Measurements from ENCODE around the gene NMU. TPM values are rescaled to one million over a fixed set of nuclear protein-coding genes. Genes with fewer than 3 reads are reported as not detected.

Gene NMU
- total RNA-seq, 4 donors from 2014 or later, result not detected

DNA sequence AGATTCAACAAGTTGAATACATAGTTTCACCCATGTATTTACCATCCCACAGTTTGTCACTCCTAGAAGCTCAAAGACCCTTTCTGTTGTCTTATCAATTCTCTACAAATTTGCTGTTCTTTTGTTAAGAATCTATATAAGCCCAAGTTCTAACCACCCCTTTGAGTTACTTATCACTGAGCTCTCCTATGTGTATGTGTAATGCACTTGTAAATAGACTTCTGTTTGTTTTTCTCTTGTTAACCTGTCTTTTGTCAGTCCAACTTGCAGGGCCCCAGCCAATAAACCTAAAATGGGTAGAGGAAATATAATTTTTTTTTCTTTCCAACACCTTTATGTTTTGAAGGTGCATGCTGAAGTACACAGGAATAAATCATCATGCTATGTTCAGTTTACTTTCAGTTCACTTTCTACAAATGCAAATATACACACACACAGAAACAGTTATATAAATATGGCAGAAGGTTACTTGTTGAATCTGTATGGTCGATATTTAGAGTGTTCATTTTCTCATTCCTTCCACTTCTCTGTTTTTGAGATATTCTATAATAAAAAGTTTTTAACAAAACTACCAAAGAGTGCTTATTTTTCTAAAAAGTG, 67.1 kb downstream of the NMU start:
- Histone ChIP-seq H3K9me3 (no peaks in the 10 kb centered on the region), H3K4me3 (no peak overlapping the region), H3K27me3 (no peaks in the 10 kb centered on the region), H3K27ac (no peak overlapping the region), H3K36me3 (no peaks in the 10 kb centered on the region), H3K4me1 (no peaks in the 10 kb centered on the region)
- no peak for ATAC-seq
- in situ Hi-C loops (cut with MboI; ENCODE audit: low sequenced_read_pairs in 4 of 4), result loop anchor here in 1 of 4 donors (25.0 kb wide), 1 partner anchor 582 kb away; no protein-coding TSS in a partner anchor
- no peak for TF ChIP-seq POLR2A (IDR thresholded peaks at IDR 0.05)
- TF ChIP-seq, protein P1, sequence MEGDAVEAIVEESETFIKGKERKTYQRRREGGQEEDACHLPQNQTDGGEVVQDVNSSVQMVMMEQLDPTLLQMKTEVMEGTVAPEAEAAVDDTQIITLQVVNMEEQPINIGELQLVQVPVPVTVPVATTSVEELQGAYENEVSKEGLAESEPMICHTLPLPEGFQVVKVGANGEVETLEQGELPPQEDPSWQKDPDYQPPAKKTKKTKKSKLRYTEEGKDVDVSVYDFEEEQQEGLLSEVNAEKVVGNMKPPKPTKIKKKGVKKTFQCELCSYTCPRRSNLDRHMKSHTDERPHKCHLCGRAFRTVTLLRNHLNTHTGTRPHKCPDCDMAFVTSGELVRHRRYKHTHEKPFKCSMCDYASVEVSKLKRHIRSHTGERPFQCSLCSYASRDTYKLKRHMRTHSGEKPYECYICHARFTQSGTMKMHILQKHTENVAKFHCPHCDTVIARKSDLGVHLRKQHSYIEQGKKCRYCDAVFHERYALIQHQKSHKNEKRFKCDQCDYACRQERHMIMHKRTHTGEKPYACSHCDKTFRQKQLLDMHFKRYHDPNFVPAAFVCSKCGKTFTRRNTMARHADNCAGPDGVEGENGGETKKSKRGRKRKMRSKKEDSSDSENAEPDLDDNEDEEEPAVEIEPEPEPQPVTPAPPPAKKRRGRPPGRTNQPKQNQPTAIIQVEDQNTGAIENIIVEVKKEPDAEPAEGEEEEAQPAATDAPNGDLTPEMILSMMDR (IDR thresholded peaks at IDR 0.05 in 4 of 5, conservative IDR thresholded peaks at IDR 0.05 in 1 of 5), result no peak
- intact Hi-C loops (cut with DNase I; ENCODE audit: low total_unique reads), result no loop called here
- DNase-seq, result no peak

DNA sequence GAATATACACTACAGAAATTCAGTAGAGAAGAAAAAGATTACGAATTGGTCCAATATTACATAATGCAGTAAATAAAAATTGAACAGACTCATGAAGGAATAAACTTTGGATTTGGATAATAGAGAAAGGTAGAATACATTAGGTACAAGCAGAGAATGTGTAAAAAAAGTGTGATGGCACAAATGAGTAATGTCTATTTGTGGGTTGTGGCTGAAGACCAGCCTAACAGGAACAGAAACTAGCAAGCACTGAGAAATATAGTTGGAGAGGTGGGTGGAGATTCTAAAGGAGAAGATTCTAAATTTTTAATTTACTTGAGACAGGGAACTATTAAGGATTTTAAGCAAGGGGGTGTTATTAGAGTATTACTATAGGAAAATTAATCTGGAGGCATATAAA, 74.2 kb downstream of the NMU start:
- ATAC-seq, result no peak
- in situ Hi-C loops (cut with MboI; ENCODE audit: low sequenced_read_pairs in 4 of 4), result loop anchor here in 1 of 4 donors (25.0 kb wide), 1 partner anchor 575 kb away; no protein-coding TSS in a partner anchor

DNA sequence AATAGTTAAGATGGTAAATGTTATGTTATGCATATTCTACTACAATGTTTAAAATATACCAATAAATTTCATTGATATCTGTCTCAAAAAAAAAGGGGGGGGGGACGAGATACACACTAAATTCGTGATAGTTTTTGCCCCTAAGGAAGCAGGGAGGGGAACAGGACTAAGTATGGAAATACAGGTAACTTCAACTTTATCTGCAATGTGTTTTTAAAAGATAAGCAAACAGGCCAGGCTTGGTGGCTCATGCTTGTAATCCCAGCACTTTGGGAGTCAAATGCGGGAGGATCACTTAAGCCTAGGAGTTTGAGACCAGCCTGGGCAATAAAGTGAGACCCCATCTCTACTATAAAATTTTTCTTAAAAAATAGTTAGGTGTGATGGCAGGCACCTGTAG, 76.0 kb downstream of the NMU start:
- no peaks in the 10 kb centered on the region for H3K4me1 ChIP-seq
- H3K36me3 ChIP-seq, result no peaks in the 10 kb centered on the region
- DNase-seq (no peak), ATAC-seq (no peak)
- no peak overlapping the region for H3K27ac ChIP-seq
- in situ Hi-C loops (cut with MboI; ENCODE audit: low sequenced_read_pairs in 4 of 4), result loop anchor here in 1 of 4 donors (25.0 kb wide), 1 partner anchor 573 kb away; no protein-coding TSS in a partner anchor
- H3K27me3 ChIP-seq, result no peaks in the 10 kb centered on the region
- intact Hi-C loops (cut with DNase I; ENCODE audit: low total_unique reads), result no loop called here
- TF ChIP-seq POLR2A (IDR thresholded peaks at IDR 0.05), result no peak
- TF ChIP-seq, protein P1 (IDR thresholded peaks at IDR 0.05 in 4 of 5, conservative IDR thresholded peaks at IDR 0.05 in 1 of 5), result no peak
- no peak overlapping the region for H3K4me3 ChIP-seq
- no peaks in the 10 kb centered on the region for H3K9me3 ChIP-seq

More for the DNA sequence above, 74.2 kb downstream of the NMU start:
- H3K9me3 ChIP-seq, result no peaks in the 10 kb centered on the region
- intact Hi-C loops (cut with DNase I; ENCODE audit: low total_unique reads), result no loop called here
- no peak overlapping the region for H3K27ac ChIP-seq
- no peak for TF ChIP-seq POLR2A (IDR thresholded peaks at IDR 0.05)
- TF ChIP-seq, protein P1 (IDR thresholded peaks at IDR 0.05 in 4 of 5, conservative IDR thresholded peaks at IDR 0.05 in 1 of 5), result no peak
- H3K27me3 ChIP-seq, result no peaks in the 10 kb centered on the region
- H3K4me3 ChIP-seq, result no peak overlapping the region
- no peaks in the 10 kb centered on the region for H3K4me1 ChIP-seq
- H3K36me3 ChIP-seq, result no peaks in the 10 kb centered on the region
- DNase-seq, result no peak

DNA sequence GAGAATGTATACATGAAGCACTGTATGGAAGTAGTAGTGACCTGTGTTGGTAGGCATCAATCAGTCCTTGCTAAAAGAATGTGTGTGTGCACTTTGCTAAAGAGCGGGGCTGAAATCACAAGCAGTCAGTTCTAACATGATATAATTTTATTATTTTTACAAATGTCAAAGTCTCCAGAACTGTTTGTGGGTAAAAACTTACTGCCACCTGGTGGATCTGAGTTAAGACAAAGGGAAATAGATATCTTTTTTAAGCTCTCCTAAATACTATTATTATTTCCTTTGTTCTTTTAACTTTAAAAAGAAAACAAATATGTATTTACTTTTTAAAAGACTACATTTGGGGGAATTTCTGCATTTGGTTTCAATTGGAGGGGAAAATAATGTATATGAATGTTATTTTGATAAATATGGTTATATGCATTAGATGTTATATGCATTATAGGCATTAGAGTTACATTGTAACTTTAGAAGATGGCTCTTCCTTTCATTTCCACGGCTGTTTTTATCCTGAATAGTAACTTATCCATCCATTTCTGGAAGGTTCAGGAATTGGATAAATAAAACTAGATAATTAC, 81.6 kb downstream of the NMU start:
- in situ Hi-C loops (cut with MboI; ENCODE audit: low sequenced_read_pairs in 4 of 4) (loop anchor here in 1 of 4 donors (25.0 kb wide), 1 partner anchor 567 kb away; no protein-coding TSS in a partner anchor), intact Hi-C loops (cut with DNase I; ENCODE audit: low total_unique reads) (no loop called here)
- Histone ChIP-seq H3K9me3 (no peaks in the 10 kb centered on the region), H3K4me3 (no peak overlapping the region), H3K36me3 (no peaks in the 10 kb centered on the region), H3K4me1 (no peaks in the 10 kb centered on the region), H3K27me3 (no peaks in the 10 kb centered on the region), H3K27ac (no peak overlapping the region)
- DNase-seq, result no peak
- TF ChIP-seq, protein P1 (IDR thresholded peaks at IDR 0.05 in 4 of 5, conservative IDR thresholded peaks at IDR 0.05 in 1 of 5), result peak in 2 of 5 experiments; percentile 34 to 52
- no peak for TF ChIP-seq POLR2A (IDR thresholded peaks at IDR 0.05)
- ATAC-seq, result no peak
